Mucosa of rectum (tissue), 2 donors: Measurements from ENCODE around the gene SRGAP1.

Source experiments
- H3K27ac ChIP-seq, 2 donors: one replicate each; pipeline ENCODE4 v1.7.0; 2013; ENCODE audit warnings: inconsistent platforms in 2 of 2, low read depth in 2 of 2, low read length in 2 of 2
- H3K27me3 ChIP-seq, 2 donors: one replicate each; pipeline ENCODE4 v1.7.0; 2013; ENCODE audit warnings: low read length in 2 of 2; ENCODE audit not compliant: control insufficient read depth in 2 of 2, insufficient read depth in 2 of 2
- H3K36me3 ChIP-seq, 2 donors: one replicate each; pipeline ENCODE4 v1.7.0; 2013; ENCODE audit warnings: low read length in 2 of 2; ENCODE audit not compliant: control insufficient read depth in 2 of 2, insufficient read depth in 2 of 2
- H3K4me1 ChIP-seq, 2 donors: one replicate each; pipeline ENCODE4 v1.7.0; 2013; ENCODE audit warnings: low read length in 2 of 2, mild to moderate bottlenecking in 1 of 2; ENCODE audit not compliant: control insufficient read depth in 2 of 2, insufficient read depth in 2 of 2
- H3K4me3 ChIP-seq, 2 donors: one replicate each; pipeline ENCODE4 v1.7.0; 2013; ENCODE audit warnings: low read length in 2 of 2
- H3K9ac ChIP-seq, 2 donors: one replicate each; pipeline ENCODE4 v1.7.0; 2013; ENCODE audit warnings: low read length in 2 of 2, low read depth in 1 of 2, mild to moderate bottlenecking in 1 of 2
- H3K9me3 ChIP-seq, 2 donors: one replicate each; pipeline ENCODE4 v1.7.0; 2013; ENCODE audit warnings: low read length in 2 of 2; ENCODE audit not compliant: control insufficient read depth in 2 of 2
- donor health status: healthy.
- donor health status: Normal muscosa, but diverticular disease.

The SRGAP1 gene

DNA sequence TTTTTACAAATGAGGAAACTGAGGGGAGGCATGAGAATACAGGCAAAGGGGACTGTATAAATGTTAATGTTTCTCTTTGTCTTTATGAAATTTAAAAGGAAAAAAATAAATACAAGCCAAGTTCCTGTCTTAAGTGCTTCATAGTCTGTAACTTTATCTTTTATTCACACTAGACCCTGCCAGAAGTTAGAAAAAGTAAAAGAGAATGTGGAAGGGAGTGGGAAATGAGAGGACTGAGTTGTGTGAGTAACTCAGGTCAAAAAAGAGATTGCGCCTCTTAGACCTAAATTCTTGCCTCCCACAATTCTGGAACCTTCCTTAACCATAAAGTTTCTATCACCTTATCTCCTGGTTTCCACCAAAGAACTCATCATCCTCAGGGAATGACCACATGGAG, 236.5 kb downstream of the SRGAP1 start:
- no peak overlapping the region for H3K9ac ChIP-seq
- H3K36me3 ChIP-seq, result peaks cover 0 to 2% of the 10 kb centered on the region in 2 donors
- H3K4me1 ChIP-seq, result peaks cover 11 to 35% of the 10 kb centered on the region in 2 donors
- H3K27me3 ChIP-seq, result no peaks in the 10 kb centered on the region
- peak overlapping the region; percentile 24 to 61 for H3K27ac ChIP-seq
- no peaks in the 10 kb centered on the region for H3K9me3 ChIP-seq
- peak overlapping the region in 1 of 2 donors; percentile 28 for H3K4me3 ChIP-seq

DNA sequence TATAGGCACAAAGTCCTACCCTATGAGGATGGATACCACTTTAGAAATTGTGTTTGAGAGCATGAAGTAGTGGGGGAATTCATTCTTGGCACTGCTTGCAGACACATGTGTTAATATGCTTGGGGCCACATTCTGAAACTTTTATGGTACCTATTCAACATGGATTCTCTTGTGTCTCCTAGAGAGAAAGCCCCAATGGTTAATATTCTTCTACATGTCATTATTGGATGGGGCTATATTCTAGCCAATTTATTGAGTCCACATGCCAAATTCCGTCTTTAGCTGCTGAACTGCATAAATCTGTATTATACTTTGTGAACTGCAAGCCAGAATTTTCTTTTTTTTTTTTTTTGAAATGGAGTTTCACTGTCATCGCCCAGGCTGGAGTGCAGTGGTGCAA, 237.6 kb downstream of the SRGAP1 start:
- Histone ChIP-seq H3K9ac (no peak overlapping the region), H3K36me3 (peaks cover 0 to 2% of the 10 kb centered on the region in 2 donors), H3K27ac (peak overlapping the region; percentile 79 to 83), H3K4me3 (no peak overlapping the region), H3K9me3 (no peaks in the 10 kb centered on the region), H3K4me1 (peaks cover 11 to 35% of the 10 kb centered on the region in 2 donors), H3K27me3 (no peaks in the 10 kb centered on the region)

DNA sequence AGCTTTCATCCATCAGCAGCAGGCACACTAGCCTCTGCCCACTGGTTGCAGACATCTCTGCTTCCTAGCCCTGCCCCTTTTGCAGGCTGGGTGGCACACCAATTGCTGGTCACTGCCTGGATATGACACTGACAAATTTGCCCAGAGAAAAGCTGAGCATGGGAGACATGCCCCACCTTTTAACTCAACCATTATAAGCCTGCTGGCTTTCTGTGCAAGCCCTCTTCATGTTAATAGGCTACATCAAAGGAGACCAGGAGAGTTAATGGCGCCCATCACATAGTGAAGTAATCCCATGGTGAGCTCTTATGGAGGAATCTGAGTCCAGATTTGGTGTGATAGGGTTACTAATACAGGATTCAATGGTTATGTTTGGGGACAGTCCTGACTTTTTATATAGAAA, 238.4 kb downstream of the SRGAP1 start:
- Histone ChIP-seq H3K9ac (peak overlapping the region in 1 of 2 donors; percentile 51), H3K4me3 (peak overlapping the region; percentile 34 to 50), H3K27ac (peak overlapping the region; percentile 79 to 83), H3K27me3 (no peaks in the 10 kb centered on the region), H3K9me3 (no peaks in the 10 kb centered on the region), H3K36me3 (peaks cover 0 to 2% of the 10 kb centered on the region in 2 donors), H3K4me1 (peaks cover 11 to 36% of the 10 kb centered on the region in 2 donors)

DNA sequence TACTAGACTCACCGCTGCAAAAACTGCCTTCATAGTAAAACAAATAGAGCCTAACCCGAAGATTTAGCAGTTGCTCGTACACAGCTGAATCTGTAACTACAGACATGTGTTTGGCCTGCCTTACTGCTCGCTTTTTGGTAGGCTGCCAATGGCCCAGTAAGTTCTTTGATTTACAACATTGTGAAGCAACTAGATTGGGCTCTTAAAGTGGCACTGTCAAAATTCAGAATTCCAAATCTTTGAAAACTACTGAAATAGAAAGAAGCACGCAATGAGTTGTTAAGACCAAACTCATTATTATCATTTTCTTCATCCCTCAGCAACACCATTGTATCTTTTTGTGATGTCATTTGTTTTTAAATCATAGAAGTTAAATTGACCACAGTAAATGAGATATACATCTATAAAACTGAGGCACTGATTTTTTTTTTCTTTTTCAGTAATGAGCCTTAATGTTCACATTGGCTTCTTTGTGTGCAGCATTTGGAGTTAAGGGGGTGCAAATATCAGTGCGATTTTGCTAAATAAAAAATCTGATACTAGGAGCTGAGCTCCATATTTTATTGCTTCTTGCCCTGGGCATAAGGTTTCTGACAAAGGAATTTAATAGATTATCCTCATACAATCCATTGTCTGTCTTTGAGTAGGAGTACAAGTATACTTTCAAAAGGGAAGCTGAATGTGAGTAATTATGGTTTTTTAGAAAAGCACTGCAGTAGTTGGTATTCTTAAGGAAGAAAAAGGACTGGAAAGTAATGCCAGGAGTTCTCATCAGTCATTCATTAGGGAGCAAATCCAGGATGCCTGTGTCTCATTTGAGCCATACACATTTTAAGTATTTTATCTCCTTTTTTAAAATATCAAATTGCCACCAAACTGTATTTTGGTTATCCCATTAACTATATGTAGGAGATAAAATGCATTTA, 239.0 kb downstream of the SRGAP1 start:
- no peaks in the 10 kb centered on the region for H3K27me3 ChIP-seq
- H3K36me3 ChIP-seq, result peaks cover 0 to 2% of the 10 kb centered on the region in 2 donors
- H3K4me3 ChIP-seq, result peak overlapping the region; percentile 34 to 50
- H3K4me1 ChIP-seq, result peaks cover 13 to 41% of the 10 kb centered on the region in 2 donors
- H3K27ac ChIP-seq, result peak overlapping the region; percentile 79 to 83
- no peaks in the 10 kb centered on the region for H3K9me3 ChIP-seq
- peak overlapping the region in 1 of 2 donors; percentile 51 for H3K9ac ChIP-seq

DNA sequence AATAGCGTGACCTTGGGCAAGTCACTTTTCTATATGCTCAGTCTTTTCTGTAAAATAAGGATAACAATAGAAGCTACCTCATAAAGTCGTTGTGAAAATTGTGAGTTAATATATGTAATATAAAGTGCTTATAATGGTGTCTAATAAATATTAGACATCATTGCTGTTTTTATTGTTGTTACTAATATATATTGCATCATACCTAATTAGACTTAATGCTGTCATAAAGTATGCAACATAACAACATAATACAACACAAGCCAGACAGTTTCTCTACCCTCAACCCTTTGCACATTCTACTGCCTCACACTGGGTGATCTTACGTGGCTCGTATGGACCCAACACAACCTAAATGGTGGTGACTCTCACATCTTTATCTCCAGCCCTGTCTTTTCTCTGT, 240.7 kb downstream of the SRGAP1 start:
- Histone ChIP-seq H3K4me1 (peaks cover 20 to 47% of the 10 kb centered on the region in 2 donors), H3K27me3 (no peaks in the 10 kb centered on the region), H3K9me3 (no peaks in the 10 kb centered on the region), H3K27ac (no peak overlapping the region), H3K9ac (no peak overlapping the region), H3K4me3 (no peak overlapping the region), H3K36me3 (no peaks in the 10 kb centered on the region)

DNA sequence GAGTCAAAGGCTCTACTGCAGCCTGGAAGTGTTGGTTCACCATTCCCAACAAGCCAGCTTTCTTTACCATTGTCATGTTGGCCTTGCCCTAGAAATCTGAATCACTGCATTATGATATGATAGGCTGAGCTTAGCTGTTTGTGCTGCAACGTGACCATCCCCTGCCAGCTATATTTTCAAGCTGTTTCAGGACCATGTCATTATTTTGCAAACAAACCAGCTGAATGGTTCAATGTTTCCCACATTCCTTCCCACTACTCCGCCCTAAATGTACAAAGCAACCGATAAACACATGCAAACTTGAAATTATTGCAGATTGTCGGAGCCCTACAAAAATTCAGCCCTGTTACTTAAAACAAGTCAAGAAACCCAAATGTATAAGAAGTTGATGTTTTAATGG, 241.5 kb downstream of the SRGAP1 start:
- no peak overlapping the region for H3K27ac ChIP-seq
- no peak overlapping the region for H3K4me3 ChIP-seq
- H3K36me3 ChIP-seq, result no peaks in the 10 kb centered on the region
- H3K9me3 ChIP-seq, result no peaks in the 10 kb centered on the region
- H3K4me1 ChIP-seq, result peaks cover 20 to 42% of the 10 kb centered on the region in 2 donors
- no peaks in the 10 kb centered on the region for H3K27me3 ChIP-seq
- H3K9ac ChIP-seq, result no peak overlapping the region

GRCh38 chr12:64086946-64087345, 242.4 kb downstream of the SRGAP1 start:
- H3K9me3 ChIP-seq, result no peaks in the 10 kb centered on the region
- no peak overlapping the region for H3K27ac ChIP-seq
- no peaks in the 10 kb centered on the region for H3K36me3 ChIP-seq
- peaks cover 18 to 34% of the 10 kb centered on the region in 2 donors for H3K4me1 ChIP-seq
- H3K4me3 ChIP-seq, result no peak overlapping the region
- no peaks in the 10 kb centered on the region for H3K27me3 ChIP-seq
- H3K9ac ChIP-seq, result no peak overlapping the region

- no peak overlapping the region for H3K9ac ChIP-seq
- H3K9me3 ChIP-seq, result no peaks in the 10 kb centered on the region
- no peak overlapping the region for H3K4me3 ChIP-seq
- H3K27ac ChIP-seq, result no peak overlapping the region
- H3K36me3 ChIP-seq, result no peaks in the 10 kb centered on the region
- H3K27me3 ChIP-seq, result no peaks in the 10 kb centered on the region
- H3K4me1 ChIP-seq, result peaks cover 10 to 26% of the 10 kb centered on the region in 2 donors
Measured at GRCh38 chr12:64087761-64088160, 243.3 kb downstream of the SRGAP1 start.

DNA sequence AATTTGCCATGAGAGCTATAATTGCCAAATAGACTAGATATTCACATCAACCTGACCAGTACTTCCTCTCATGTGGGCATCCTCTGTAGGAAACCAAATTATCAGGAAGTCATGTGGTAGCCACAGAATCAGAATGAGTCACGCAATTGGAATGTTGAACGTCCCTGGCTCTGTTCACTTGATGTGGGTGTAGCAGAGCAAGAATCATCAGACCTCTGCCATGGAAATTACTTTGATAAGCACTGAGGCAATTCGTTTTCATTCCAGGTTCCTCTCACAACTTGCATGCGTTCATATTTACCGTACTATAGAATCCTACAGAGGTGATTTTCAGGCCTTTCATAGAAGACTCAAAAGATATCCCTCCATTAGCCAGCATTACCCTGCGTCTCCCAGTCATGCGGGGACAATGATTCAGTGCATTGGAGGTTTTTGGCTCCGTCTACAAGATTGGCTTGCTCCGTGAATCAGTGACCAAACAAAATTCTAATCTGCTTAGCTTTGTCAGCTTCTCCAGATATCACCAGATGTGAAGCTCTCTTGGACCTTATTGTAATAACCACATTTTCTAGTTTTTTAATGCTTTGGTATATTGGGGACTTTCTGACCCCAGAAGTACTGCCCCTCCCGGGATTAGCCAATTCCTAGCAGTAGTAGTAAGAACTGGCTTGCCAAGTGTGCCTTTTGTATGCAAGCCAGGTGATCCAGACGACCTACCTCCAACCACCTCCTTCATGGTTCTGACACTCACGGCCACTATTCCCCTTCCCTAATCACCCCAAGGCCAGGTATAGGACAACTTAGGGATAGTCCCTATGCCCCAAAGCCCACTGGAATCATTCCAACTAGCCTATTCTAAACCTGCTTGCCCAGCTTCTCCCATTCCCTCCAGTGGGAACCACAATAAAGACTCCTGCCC, 244.2 kb downstream of the SRGAP1 start:
- Histone ChIP-seq H3K27ac (peak overlapping the region; percentile 38 to 44), H3K4me1 (peaks cover 9 to 18% of the 10 kb centered on the region in 2 donors), H3K36me3 (no peaks in the 10 kb centered on the region), H3K9ac (peak overlapping the region in 1 of 2 donors; percentile 23), H3K9me3 (no peaks in the 10 kb centered on the region), H3K4me3 (peak overlapping the region in 1 of 2 donors; percentile 37), H3K27me3 (no peaks in the 10 kb centered on the region)

DNA sequence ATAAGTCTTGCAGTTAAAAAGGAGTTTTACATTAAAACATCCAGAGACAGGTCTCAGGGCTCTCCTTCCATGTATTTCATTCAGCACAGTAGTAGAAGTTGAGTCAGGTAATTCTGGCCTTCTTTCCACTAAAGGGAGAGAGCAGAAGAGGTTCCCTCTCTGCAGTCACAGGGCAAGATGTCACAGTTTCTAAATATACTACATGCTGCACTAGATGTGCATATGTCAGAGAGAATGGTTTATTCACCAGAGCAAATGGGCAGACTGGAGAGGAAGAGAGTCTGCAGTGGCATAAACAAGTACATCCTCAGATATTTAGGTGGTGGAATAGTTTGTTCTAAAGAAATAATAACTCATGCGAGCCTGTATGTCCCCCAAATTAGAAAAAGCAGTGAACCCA, 245.5 kb downstream of the SRGAP1 start:
- no peak overlapping the region for H3K27ac ChIP-seq
- H3K36me3 ChIP-seq, result no peaks in the 10 kb centered on the region
- no peaks in the 10 kb centered on the region for H3K9me3 ChIP-seq
- no peak overlapping the region for H3K4me3 ChIP-seq
- H3K27me3 ChIP-seq, result no peaks in the 10 kb centered on the region
- H3K9ac ChIP-seq, result no peak overlapping the region
- H3K4me1 ChIP-seq, result peaks cover 9 to 15% of the 10 kb centered on the region in 2 donors
